Uterus (tissue), 2 donors: ENCODE data around the gene CSH1.

Source experiments
- CTCF ChIP-seq, 4 experiments: fragments of 200-600 bp in 2 of 4; fragments of 450-650 bp in 2 of 4; sonication (generic) in 2 of 4; IDR thresholded peaks; one replicate each; pipeline ENCODE4 v1.5.1; 2016 to 2019; ENCODE audit warnings: antibody characterized with exemption in 4 of 4, mild to moderate bottlenecking in 2 of 4, moderate library complexity in 1 of 4
- POLR2A ChIP-seq, 2 donors: fragments of 450-650 bp; IDR thresholded peaks; one replicate each; pipeline ENCODE4 v1.6.1; 2016; ENCODE audit warnings: antibody characterized with exemption in 2 of 2, mild to moderate bottlenecking in 1 of 2, moderate library complexity in 1 of 2

GRCh38 chr17:63931981-63932561, 35.7 kb upstream of the CSH1 start, which contains the start of gene CD79B:
- TF ChIP-seq CTCF (IDR thresholded peaks at IDR 0.05), result no peak
- no peak for TF ChIP-seq POLR2A (IDR thresholded peaks at IDR 0.05)
